Gastrocnemius medialis (tissue), 4 donors: ENCODE measurements around the gene CHRM1.

Experiments used
- CTCF ChIP-seq, 5 experiments: fragments of 450-650 bp in 3 of 5; fragments of 200-600 bp in 2 of 5; sonication (generic) in 2 of 5; IDR thresholded peaks in 4 of 5; conservative IDR thresholded peaks in 1 of 5; 1 replicate in 4 of 5; 2 replicates in 1 of 5; pipeline ENCODE4 v1.5.1; 2016 to 2019; ENCODE audit warnings: antibody characterized with exemption in 5 of 5, mild to moderate bottlenecking in 3 of 5, moderate library complexity in 3 of 5
- POLR2A ChIP-seq, 2 donors: fragments of 450-650 bp; IDR thresholded peaks; one replicate each; pipeline ENCODE4 v1.6.1; 2017; ENCODE audit warnings: antibody characterized with exemption in 2 of 2, mild to moderate bottlenecking in 2 of 2, moderate library complexity in 2 of 2

GRCh38 chr11:62933750-62934495 lies 12.8 kb upstream of the CHRM1 start:
- TF ChIP-seq POLR2A (IDR thresholded peaks at IDR 0.05) (no peak), CTCF (IDR thresholded peaks at IDR 0.05 in 4 of 5, conservative IDR thresholded peaks at IDR 0.05 in 1 of 5) (no peak)
